K562 (cell line): ENCODE data around the gene ABCC1. TPM values are rescaled to one million over a fixed set of nuclear protein-coding genes. Genes with fewer than 3 reads are reported as not detected.

Experiments
- ADNP ChIP-seq: fragments of 200-800 bp; sonication (Bioruptor generic); IDR thresholded peaks from 2 replicates; pipeline ENCODE4 v1.6.1; 2016; ENCODE audit warnings: missing genetic modification characterization, missing compliant biosample characterization
- BRD9 ChIP-seq: fragments of 450-650 bp; IDR thresholded peaks from 2 replicates; pipeline ENCODE4 v1.6.1; 2018; ENCODE audit warnings: low read depth; ENCODE audit not compliant: partially characterized antibody
- BRF1 ChIP-seq: IDR thresholded peaks from 3 replicates; pipeline ENCODE4 v1.6.1; 2011; ENCODE audit warnings: borderline replicate concordance, mild to moderate bottlenecking; ENCODE audit not compliant: insufficient read length; ENCODE audit errors: extremely low read depth
- ETV6 ChIP-seq, 3 experiments: fragments of 150-350 bp in 1 of 3; sonication (generic) in 1 of 3; formaldehyde crosslinking in 1 of 3; IDR thresholded peaks; 2 replicates each; pipeline versions ENCODE4 v1.6.1 to v1.8.0; 2014 to 2022; ENCODE audit warnings: borderline replicate concordance in 2 of 3, low read depth in 2 of 3, antibody characterized with exemption in 1 of 3, low read length in 1 of 3, mild to moderate bottlenecking in 1 of 3, missing genetic modification reagents in 1 of 3
- FOXA1 ChIP-seq: fragments of 450-650 bp; IDR thresholded peaks from 2 replicates; pipeline ENCODE4 v1.6.1; 2016; ENCODE audit warnings: mild to moderate bottlenecking, borderline replicate concordance
- HEY1 ChIP-seq: fragments of 250-450 bp; sonication (Bioruptor Pico); IDR thresholded peaks from 2 replicates; pipeline ENCODE4 v1.5.0; 2020; ENCODE audit warnings: mild to moderate bottlenecking, moderate library complexity, borderline replicate concordance
- HNRNPK ChIP-seq: fragments of 200-400 bp; formaldehyde crosslinking; IDR thresholded peaks from one replicate; pipeline ENCODE4 v1.6.1; 2018; ENCODE audit warnings: mild to moderate bottlenecking, low read depth, low read length; ENCODE audit not compliant: poor library complexity, severe bottlenecking
- JUN ChIP-seq, 2 experiments: sonication (generic) in 1 of 2; formaldehyde crosslinking in 1 of 2; IDR thresholded peaks; 2 replicates each; pipeline versions ENCODE4 v1.6.1 to v1.8.0; 2012 to 2022; ENCODE audit warnings: borderline replicate concordance in 2 of 2, mild to moderate bottlenecking in 2 of 2, improper control_type of control experiment in 1 of 2, low read depth in 1 of 2, low read length in 1 of 2, missing genetic modification reagents in 1 of 2
- MCM7 ChIP-seq, 2 experiments: fragments of 450-650 bp; IDR thresholded peaks; 2 replicates each; pipeline ENCODE4 v1.6.1; 2016 to 2018
- NCOA6 ChIP-seq: fragments of 450-650 bp; IDR thresholded peaks from 2 replicates; pipeline ENCODE4 v1.6.1; 2017; ENCODE audit warnings: mild to moderate bottlenecking
- NFE2L1 ChIP-seq: fragments of 450-650 bp; IDR thresholded peaks from 2 replicates; pipeline ENCODE4 v1.6.1; 2016; ENCODE audit warnings: missing genetic modification characterization, low read depth, mild to moderate bottlenecking, missing compliant biosample characterization, moderate library complexity, borderline replicate concordance
- PML ChIP-seq: IDR thresholded peaks from 2 replicates; pipeline ENCODE4 v1.6.1; 2012; ENCODE audit warnings: low read length, inconsistent platforms
- RBM25 ChIP-seq: fragments of 200-400 bp; formaldehyde crosslinking; IDR thresholded peaks from 2 replicates; pipeline ENCODE4 v1.6.1; 2018; ENCODE audit warnings: low read length, low read depth, moderate library complexity; ENCODE audit not compliant: severe bottlenecking
- RCOR1 ChIP-seq, 2 experiments: IDR thresholded peaks; 2 replicates each; pipeline ENCODE4 v1.6.1; 2012; ENCODE audit warnings: low read depth in 2 of 2, low read length in 2 of 2, borderline replicate concordance in 1 of 2, improper control_type of control experiment in 1 of 2
- RREB1 ChIP-seq: fragments of 250-450 bp; sonication (Bioruptor Pico); IDR thresholded peaks from 2 replicates; pipeline ENCODE4 v1.4.0; 2020
- SMARCE1 ChIP-seq: fragments of 450-650 bp; IDR thresholded peaks from 2 replicates; pipeline ENCODE4 v1.7.1; 2016; ENCODE audit warnings: mild to moderate bottlenecking
- TRIM24 ChIP-seq, 2 experiments: fragments of 450-650 bp; IDR thresholded peaks; 2 replicates each; pipeline ENCODE4 v1.6.1; 2016
- ZBTB1 ChIP-seq: sonication (generic); formaldehyde crosslinking; IDR thresholded peaks from 2 replicates; pipeline ENCODE4 v1.8.1; 2023; ENCODE audit warnings: missing genetic modification reagents, low read depth, mild to moderate bottlenecking, borderline replicate concordance
- ZNF143 ChIP-seq: sonication (generic); formaldehyde crosslinking; IDR thresholded peaks from 2 replicates; pipeline ENCODE4 v1.9.0; 2022; ENCODE audit warnings: mild to moderate bottlenecking, missing genetic modification reagents
- ZNF217 ChIP-seq: sonication (generic); formaldehyde crosslinking; IDR thresholded peaks from 2 replicates; pipeline ENCODE4 v1.8.0; 2022; ENCODE audit warnings: mild to moderate bottlenecking, missing genetic modification reagents
- ZNF311 ChIP-seq: fragments of 250-450 bp; sonication (Bioruptor Pico); IDR thresholded peaks from 2 replicates; pipeline ENCODE4 v1.4.0; 2020; ENCODE audit warnings: mild to moderate bottlenecking, moderate library complexity
- ZNF551 ChIP-seq: fragments of 250-450 bp; sonication (Bioruptor Pico); IDR thresholded peaks from 2 replicates; pipeline ENCODE4 v1.5.0; 2021; ENCODE audit warnings: mild to moderate bottlenecking, moderate library complexity
- polyA plus RNA-seq, 8 experiments: library from polyadenylated mRNA; depleted of rRNA in 4 of 8; stranded (reverse) in 5 of 8; unstranded in 3 of 8; fragments of >200 nt; fragmentation: Nextera tagmentation in 2 of 8; fragmentation: Illumina TruSeq in 1 of 8; extraction: Ambion mirVana in 2 of 8; extraction: Trizol in 1 of 8; gene quantifications; 2 replicates each; pipeline versions ENCODE4 v1.2.1 to v1.2.3, GENCODE V29; 2011 to 2014; ENCODE audit warnings: inconsistent platforms in 1 of 8, missing spikeins in 1 of 8
- total RNA-seq, 7 experiments: library from RNA; depleted of rRNA in 6 of 7; stranded (reverse); fragments of >200 nt in 6 of 7; fragmentation: Illumina TruSeq in 2 of 7; extraction: Trizol in 2 of 7; gene quantifications; 2 replicates each; pipeline versions ENCODE4 v1.2.1 to v1.2.3, GENCODE V29; 2011 to 2021; ENCODE audit warnings: low replicate concordance in 1 of 7

Gene ABCC1
- total and polyA plus RNA-seq, 9 of the 15 experiments (the other 6 are each of a cell fraction or from before 2014, with no cell fraction given): 3.9 to 41.6 (median 10.0) TPM

GRCh38 chr16:15973421-15973820, 24.0 kb downstream of the ABCC1 start (continued):
- TF ChIP-seq ETV6 (IDR thresholded peaks at IDR 0.05; ENCODE audit: borderline replicate concordance in 1 of 2, low read depth in 2 of 2, low read length in 1 of 2): no peak
- TF ChIP-seq ETV6 (CRISPR knock-in tag; IDR thresholded peaks at IDR 0.05; ENCODE audit: borderline replicate concordance): no peak
- TF ChIP-seq HEY1 (CRISPR knock-in tag): no peak
- TF ChIP-seq SMARCE1: peak; percentile 47; the same call in 1 of the 2 replicates
- peak in 1 of 2 experiments; percentile 48; a peak in 1 of 4 replicates for TF ChIP-seq TRIM24 (IDR thresholded peaks at IDR 0.05)
- TF ChIP-seq ZNF143 (CRISPR knock-in tag): no peak
- TF ChIP-seq RREB1 (CRISPR knock-in tag): no peak
- no peak for TF ChIP-seq NFE2L1 (tag)
- no peak for TF ChIP-seq BRD9
- TF ChIP-seq NCOA6: no peak
- TF ChIP-seq PML: no peak
- TF ChIP-seq RCOR1 (IDR thresholded peaks at IDR 0.05; ENCODE audit: borderline replicate concordance in 1 of 2, low read depth in 2 of 2, low read length in 2 of 2): 0 out of 4 replicates have a peak, but pooled peaks of 1 of the 2 experiments have one; percentile 42
- no peak for TF ChIP-seq RBM25
- no peak for TF ChIP-seq ZNF217 (CRISPR knock-in tag)
- no peak for TF ChIP-seq HNRNPK
- TF ChIP-seq ADNP (tag): peak; percentile 69; the same call in 1 of the 2 replicates
- peak; percentile 34; the same call in 1 of the 2 replicates for TF ChIP-seq JUN (IDR thresholded peaks at IDR 0.05; ENCODE audit: borderline replicate concordance, low read depth, low read length)
- no peak for TF ChIP-seq JUN (CRISPR knock-in tag; IDR thresholded peaks at IDR 0.05; ENCODE audit: borderline replicate concordance)
- TF ChIP-seq ZBTB1 (CRISPR knock-in tag): no peak
- no peak for TF ChIP-seq FOXA1
- TF ChIP-seq MCM7 (IDR thresholded peaks at IDR 0.05): no peak
- no peak for TF ChIP-seq BRF1
- TF ChIP-seq ZNF311 (CRISPR knock-in tag): no peak
- TF ChIP-seq ZNF551 (CRISPR knock-in tag): no peak
